Panc1 (cell line): ENCODE measurements around the gene F2R.

Experiments
- CTCF ChIP-seq: fragments of 450-650 bp; IDR thresholded peaks from 2 replicates; pipeline ENCODE4 v1.5.1; 2017; ENCODE audit warnings: mild to moderate bottlenecking
- POLR2AphosphoS5 ChIP-seq: IDR thresholded peaks from 2 replicates; pipeline ENCODE4 v1.6.1; 2012; ENCODE audit warnings: mild to moderate bottlenecking, low read depth, low read length, moderate library complexity
- REST ChIP-seq, 2 experiments: IDR thresholded peaks; 2 replicates each; pipeline ENCODE4 v1.6.1; 2011 to 2012; ENCODE audit warnings: low read depth in 2 of 2, control low read depth in 1 of 2, low read length in 1 of 2, mild to moderate bottlenecking in 1 of 2, moderate library complexity in 1 of 2; ENCODE audit not compliant: insufficient read depth in 1 of 2
- SIN3A ChIP-seq: IDR thresholded peaks from 2 replicates; pipeline ENCODE4 v1.6.1; 2012; ENCODE audit warnings: low read depth, mild to moderate bottlenecking, low read length, moderate library complexity, borderline replicate concordance; ENCODE audit not compliant: insufficient read depth
- TCF7L2 ChIP-seq: IDR thresholded peaks from 2 replicates; pipeline ENCODE4 v1.6.1; 2011; ENCODE audit warnings: mild to moderate bottlenecking, low read depth, low read length, inconsistent platforms

- TF ChIP-seq CTCF, result no peak
- TF ChIP-seq SIN3A, result no peak
- TF ChIP-seq POLR2AphosphoS5, result no peak
- no peak for TF ChIP-seq TCF7L2
- no peak for TF ChIP-seq REST (IDR thresholded peaks at IDR 0.05; ENCODE audit: insufficient read depth in 1 of 2, low read depth in 2 of 2, low read length in 1 of 2)
Measured at GRCh38 chr5:76733049-76733417, 17.1 kb downstream of the F2R start.
